Measurements from ENCODE around the gene LRRC37A. TPM values are rescaled to one million over a fixed set of nuclear protein-coding genes. Genes with fewer than 3 reads are reported as not detected.
"Not testable (repeated sequence)": the region's sequence is repeated elsewhere in the genome, so short reads cannot be mapped to it uniquely, and the experiment has no call there.

Gene LRRC37A
- polyA plus RNA-seq, 1 of the 3 experiments (the other 2 are of a cell fraction): 1.6 TPM

GRCh38 chr17:46286764-46287221, 8.1 kb upstream of the LRRC37A start:
- H3K4me3 ChIP-seq (ENCODE audit: low read depth in 2 of 2, low read length in 1 of 2): peak overlapping the region in 1 of 2 experiments; percentile 37; a peak in 1 of 4 replicates
- WGBS (ENCODE audit: low lambda C conversion rate): 1% methylated on average over 3 of the region's 3 CpGs
- POLR2A ChIA-PET: not testable (repeated sequence)

GRCh38 chr17:46287587-46287986, 7.3 kb upstream of the LRRC37A start:
- H2AFZ ChIP-seq (ENCODE audit: low read depth); H3K9me2 ChIP-seq; H4K20me1 ChIP-seq (ENCODE audit: insufficient read depth); H3K27ac ChIP-seq (ENCODE audit: low read depth in 2 of 2, low read length in 1 of 2); H3K9ac ChIP-seq; H3K36me3 ChIP-seq (replicated peaks in 1 of 2; ENCODE audit: control insufficient read depth in 1 of 2, insufficient read depth in 2 of 2, low read length in 1 of 2); H3K4me3 ChIP-seq (ENCODE audit: low read depth in 2 of 2, low read length in 1 of 2); H3K9me3 ChIP-seq; H3K79me2 ChIP-seq (ENCODE audit: insufficient read depth); DNase-seq; POLR2A ChIA-PET; H3K4me1 ChIP-seq (ENCODE audit: control insufficient read depth in 1 of 2, insufficient read depth in 2 of 2, low read depth in 1 of 2, low read length in 1 of 2); H3K27me3 ChIP-seq (ENCODE audit: insufficient read depth); H3K4me2 ChIP-seq: not testable (repeated sequence)
- WGBS (ENCODE audit: low lambda C conversion rate): 78% methylated on average over 7 of the region's 7 CpGs
- H3F3A ChIP-seq (replicated peaks; ENCODE audit: insufficient read depth): peaks cover 11% of the 10 kb centered on the region
- CTCF ChIA-PET: interaction anchor here (0.6 to 3.1 kb wide), 4 partner anchors 15 to 702 kb away, joined by 3 to 24 read pairs (median 6); no protein-coding TSS in a partner anchor

More at GRCh38 chr17:46286764-46287221, 8.1 kb upstream of the LRRC37A start:
- Histone ChIP-seq H3K27ac (ENCODE audit: low read depth in 2 of 2, low read length in 1 of 2) (peak overlapping the region in 1 of 2 experiments; percentile 49; a peak in 2 of 4 replicates), H2AFZ (ENCODE audit: low read depth) (peak overlapping the region; percentile 85), H3F3A (replicated peaks; ENCODE audit: insufficient read depth) (peaks cover 11% of the 10 kb centered on the region), H3K4me2 (peak overlapping the region; percentile 61; the same call in 1 of the 2 replicates), H3K9ac (peak overlapping the region; percentile 10; the same call in 1 of the 2 replicates)
- not testable (repeated sequence) for H3K27me3 ChIP-seq (ENCODE audit: insufficient read depth); H3K36me3 ChIP-seq (replicated peaks in 1 of 2; ENCODE audit: control insufficient read depth in 1 of 2, insufficient read depth in 2 of 2, low read length in 1 of 2); H3K9me2 ChIP-seq; H3K4me1 ChIP-seq (ENCODE audit: control insufficient read depth in 1 of 2, insufficient read depth in 2 of 2, low read depth in 1 of 2, low read length in 1 of 2); H3K79me2 ChIP-seq (ENCODE audit: insufficient read depth); H4K20me1 ChIP-seq (ENCODE audit: insufficient read depth); H3K9me3 ChIP-seq
- TF ChIP-seq RAD21 (IDR thresholded peaks at IDR 0.05; ENCODE audit: low read length) (peak; percentile 72), SMC3 (IDR thresholded peaks at IDR 0.05; ENCODE audit: low read depth, low read length) (peak; percentile 67), FOSL2 (IDR thresholded peaks at IDR 0.05; ENCODE audit: borderline replicate concordance, low read depth) (peak; percentile 40; the same call in 1 of the 2 replicates), CTCF (IDR thresholded peaks at IDR 0.05) (peak; percentile 95), MAX (IDR thresholded peaks at IDR 0.05; ENCODE audit: low read depth) (peak; percentile 54; the same call in 1 of the 2 replicates), TCF12 (IDR thresholded peaks at IDR 0.05) (peak; percentile 46), MXI1 (IDR thresholded peaks at IDR 0.05; ENCODE audit: low read depth, low read length) (0 out of 2 replicates have a peak, but pooled peaks have one; percentile 27)
- DNase-seq: peak; percentile 45
- CTCF ChIA-PET: interaction anchor here (0.6 to 3.1 kb wide), 21 partner anchors 9 to 709 kb away, joined by 3 to 24 read pairs (median 3); partner anchors contain the start of gene KANSL1

GRCh38 chr17:46290906-46291546, 3.9 kb upstream of the LRRC37A start:
- CTCF ChIA-PET: interaction anchor here (0.7 to 2.1 kb wide), 2 partner anchors 98 to 289 kb away, joined by 3 to 7 read pairs; partner anchors contain the start of gene KANSL1
- peaks cover 11% of the 10 kb centered on the region for H3F3A ChIP-seq (replicated peaks; ENCODE audit: insufficient read depth)
- H3K9me2 ChIP-seq; DNase-seq; H3K4me3 ChIP-seq (ENCODE audit: low read depth in 2 of 2, low read length in 1 of 2); H3K27ac ChIP-seq (ENCODE audit: low read depth in 2 of 2, low read length in 1 of 2); H3K4me1 ChIP-seq (ENCODE audit: control insufficient read depth in 1 of 2, insufficient read depth in 2 of 2, low read depth in 1 of 2, low read length in 1 of 2); H4K20me1 ChIP-seq (ENCODE audit: insufficient read depth); H2AFZ ChIP-seq (ENCODE audit: low read depth); H3K4me2 ChIP-seq; H3K79me2 ChIP-seq (ENCODE audit: insufficient read depth); H3K36me3 ChIP-seq (replicated peaks in 1 of 2; ENCODE audit: control insufficient read depth in 1 of 2, insufficient read depth in 2 of 2, low read length in 1 of 2); H3K9ac ChIP-seq; POLR2A ChIA-PET; H3K27me3 ChIP-seq (ENCODE audit: insufficient read depth); H3K9me3 ChIP-seq: not testable (repeated sequence)
- 97% methylated on average over 4 of the region's 4 CpGs for WGBS (ENCODE audit: low lambda C conversion rate)

- H3K9me2 ChIP-seq; H3K4me3 ChIP-seq (ENCODE audit: low read depth in 2 of 2, low read length in 1 of 2); H3K27ac ChIP-seq (ENCODE audit: low read depth in 2 of 2, low read length in 1 of 2); H3K4me2 ChIP-seq; DNase-seq; POLR2A ChIA-PET; H3K9ac ChIP-seq; H3K79me2 ChIP-seq (ENCODE audit: insufficient read depth); H3K36me3 ChIP-seq (replicated peaks in 1 of 2; ENCODE audit: control insufficient read depth in 1 of 2, insufficient read depth in 2 of 2, low read length in 1 of 2); CTCF ChIA-PET; H4K20me1 ChIP-seq (ENCODE audit: insufficient read depth); H2AFZ ChIP-seq (ENCODE audit: low read depth); H3F3A ChIP-seq (replicated peaks; ENCODE audit: insufficient read depth); H3K27me3 ChIP-seq (ENCODE audit: insufficient read depth); H3K4me1 ChIP-seq (ENCODE audit: control insufficient read depth in 1 of 2, insufficient read depth in 2 of 2, low read depth in 1 of 2, low read length in 1 of 2); H3K9me3 ChIP-seq: not testable (repeated sequence)
- 84% methylated on average over 8 of the region's 8 CpGs for WGBS (ENCODE audit: low lambda C conversion rate)
Observed at GRCh38 chr17:46291618-46292017, 3.3 kb upstream of the LRRC37A start.

GRCh38 chr17:46341220-46341619, 46.3 kb downstream of the LRRC37A start:
- H3K9ac ChIP-seq; DNase-seq; H4K20me1 ChIP-seq (ENCODE audit: insufficient read depth); H3K36me3 ChIP-seq (replicated peaks in 1 of 2; ENCODE audit: control insufficient read depth in 1 of 2, insufficient read depth in 2 of 2, low read length in 1 of 2); H3K4me1 ChIP-seq (ENCODE audit: control insufficient read depth in 1 of 2, insufficient read depth in 2 of 2, low read depth in 1 of 2, low read length in 1 of 2); H3K4me3 ChIP-seq (ENCODE audit: low read depth in 2 of 2, low read length in 1 of 2); H3F3A ChIP-seq (replicated peaks; ENCODE audit: insufficient read depth); H3K9me3 ChIP-seq; H3K9me2 ChIP-seq; H3K27me3 ChIP-seq (ENCODE audit: insufficient read depth); POLR2A ChIA-PET; CTCF ChIA-PET; H2AFZ ChIP-seq (ENCODE audit: low read depth); H3K4me2 ChIP-seq; H3K79me2 ChIP-seq (ENCODE audit: insufficient read depth); H3K27ac ChIP-seq (ENCODE audit: low read depth in 2 of 2, low read length in 1 of 2): not testable (repeated sequence)
- no CpG with 5 or more reads among the region's 19 CpGs for WGBS (ENCODE audit: low lambda C conversion rate)

Data from SK-N-SH (cell line).